GM04504 (cell line): Measurements from ENCODE around the gene C2.
"Not testable (repeated sequence)": the region's sequence is repeated elsewhere in the genome, so short reads cannot be mapped to it uniquely, and the experiment has no call there.

Experiments used
- DNase-seq: peaks from one replicate; pipeline ENCODE4 v3.0.0-alpha.2; 2012; ENCODE audit warnings: low read depth

C2 gene

DNA sequence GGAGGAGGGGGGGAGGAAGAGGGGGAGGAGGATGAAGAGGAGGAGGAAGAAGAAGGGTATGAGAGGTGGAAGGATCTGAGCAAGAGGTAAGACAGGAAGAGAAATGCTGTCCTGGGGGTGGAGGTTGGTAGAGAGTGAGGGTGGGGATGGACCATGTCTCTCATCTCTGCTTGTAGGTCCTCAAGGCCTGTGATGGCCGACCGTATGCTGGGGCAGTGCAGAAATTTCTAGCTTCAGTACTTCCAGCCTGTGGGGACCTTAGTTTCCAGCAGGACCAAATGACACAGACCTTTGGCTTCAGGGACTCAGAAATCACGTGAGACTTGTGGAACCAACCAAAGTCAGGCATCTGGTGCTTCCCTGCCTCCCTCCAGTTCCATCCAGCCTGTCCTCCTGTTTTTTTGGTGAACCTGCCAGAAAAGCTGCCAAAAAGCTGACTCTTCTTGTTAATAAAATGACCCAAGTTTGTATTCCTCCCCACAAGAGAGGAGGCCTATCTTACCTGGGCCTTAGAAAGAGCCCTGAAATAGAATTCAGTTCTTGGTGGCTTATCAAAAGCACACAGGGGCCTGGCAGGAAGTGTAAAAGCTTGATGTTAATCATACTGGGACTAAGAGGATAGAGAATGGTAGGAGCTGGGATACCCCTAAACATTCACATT, 51.9 kb downstream of the C2 start:
- no peak for DNase-seq

- DNase-seq: not testable (repeated sequence)
Measured at GRCh38 chr6:31980195-31980876, 52.8 kb downstream of the C2 start.

- DNase-seq: not testable (repeated sequence)
Measured at GRCh38 chr6:31980998-31981397, 53.5 kb downstream of the C2 start.

- DNase-seq: not testable (repeated sequence)
Measured at GRCh38 chr6:31981744-31982143, 54.2 kb downstream of the C2 start, which contains the start of gene C4A. Gene C4A (plus strand): TSS chr6:31982057. CDS start chr6:31982108, 51 bp downstream.

DNA sequence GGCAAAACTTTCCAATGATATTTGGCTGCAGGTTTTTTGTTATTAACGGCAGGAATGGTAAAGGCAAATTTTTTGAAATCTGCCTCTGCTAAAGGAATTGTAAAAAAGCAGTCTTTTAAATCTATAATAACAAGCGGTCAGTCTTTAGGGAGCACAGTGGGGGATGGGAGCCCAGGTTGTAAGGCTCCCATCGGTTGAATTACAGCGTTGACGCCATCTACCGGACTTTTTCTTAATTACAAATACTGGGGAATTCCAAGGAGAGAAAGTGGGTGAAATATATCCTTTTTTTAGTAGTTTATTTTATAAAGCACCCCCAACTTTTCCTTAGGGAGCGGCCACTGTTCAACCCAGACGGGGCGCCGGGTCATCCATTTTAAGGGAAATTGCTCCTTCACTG, 61.8 kb downstream of the C2 start:
- not testable (repeated sequence) for DNase-seq

DNA sequence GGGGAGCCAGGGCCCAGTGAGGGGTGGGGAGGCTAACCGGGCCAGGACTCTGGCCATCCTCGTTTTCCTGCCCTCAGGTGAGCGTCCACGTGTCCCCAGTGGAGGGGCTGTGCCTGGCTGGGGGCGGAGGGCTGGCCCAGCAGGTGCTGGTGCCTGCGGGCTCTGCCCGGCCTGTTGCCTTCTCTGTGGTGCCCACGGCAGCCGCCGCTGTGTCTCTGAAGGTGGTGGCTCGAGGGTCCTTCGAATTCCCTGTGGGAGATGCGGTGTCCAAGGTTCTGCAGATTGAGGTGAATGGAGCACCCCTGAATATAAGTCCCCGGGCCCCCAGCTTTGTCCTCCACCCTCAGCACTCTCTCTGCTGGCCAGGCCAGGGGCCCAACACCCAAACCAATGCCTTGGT, 66.9 kb downstream of the C2 start:
- DNase-seq: not testable (repeated sequence)
